ENCODE results near the gene LCE1D. TPM values are rescaled to one million over a fixed set of nuclear protein-coding genes. Genes with fewer than 3 reads are reported as not detected.

The LCE1D gene
- total and polyA plus RNA-seq, 2 experiments from 2014 or later, result not detected

GRCh38 chr1:152824964-152825363, 28.4 kb downstream of the LCE1D start:
- H3K9me2 ChIP-seq (ENCODE audit: insufficient read depth), result no peaks in the 10 kb centered on the region
- H3K4me2 ChIP-seq, result no peak overlapping the region
- H3K4me1 Mint-ChIP-seq, result no peaks in the 10 kb centered on the region
- no peak overlapping the region for H3K4me3 ChIP-seq
- TF ChIP-seq JUNB (IDR thresholded peaks at IDR 0.05; ENCODE audit: unreplicated experiment) (no peak), ZNF114 (CRISPR knock-in tag; IDR thresholded peaks at IDR 0.05) (no peak), STAT1 (IDR thresholded peaks at IDR 0.05; ENCODE audit: unreplicated experiment) (no peak), CTCF (conservative IDR thresholded peaks at IDR 0.05; ENCODE audit: low read depth in 2 of 2) (no peak), ZNF331 (CRISPR knock-in tag; IDR thresholded peaks at IDR 0.05; ENCODE audit: low read depth) (no peak), POLR2AphosphoS5 (IDR thresholded peaks at IDR 0.05; ENCODE audit: low read depth) (no peak), EZH2phosphoT487 (IDR thresholded peaks at IDR 0.05; ENCODE audit: unreplicated experiment) (no peak), REST (IDR thresholded peaks at IDR 0.05; ENCODE audit: unreplicated experiment) (no peak), ZNF462 (CRISPR knock-in tag; IDR thresholded peaks at IDR 0.05) (no peak), EZH2 (IDR thresholded peaks at IDR 0.05; ENCODE audit: low read depth, unreplicated experiment) (no peak), ETS1 (IDR thresholded peaks at IDR 0.05) (no peak), CREB1 (CRISPR knock-in tag; IDR thresholded peaks at IDR 0.05; ENCODE audit: low read depth) (no peak), NANOG (IDR thresholded peaks at IDR 0.05; ENCODE audit: borderline replicate concordance) (no peak)
- ATAC-seq (no peak), DNase-seq (ENCODE audit: low spot score) (no peak)
- no peaks in the 10 kb centered on the region for H3K79me2 ChIP-seq (replicated peaks; ENCODE audit: insufficient read depth)
- H3K36me3 ChIP-seq (ENCODE audit: insufficient read depth), result no peaks in the 10 kb centered on the region
- no peaks in the 10 kb centered on the region for H4K20me1 ChIP-seq (replicated peaks; ENCODE audit: insufficient read depth)
- H3K27me3 ChIP-seq (ENCODE audit: insufficient read depth), result no peaks in the 10 kb centered on the region
- H3F3A ChIP-seq (replicated peaks; ENCODE audit: low read depth), result no peaks in the 10 kb centered on the region
- no peak overlapping the region for H2AFZ ChIP-seq
- H3K27ac Mint-ChIP-seq, result no peak overlapping the region
- peaks cover 3% of the 10 kb centered on the region for H3K27me3 Mint-ChIP-seq (ENCODE audit: insufficient read depth, low read depth, poor library complexity)
- peaks cover 6% of the 10 kb centered on the region; the same call in 2 of the 3 replicates for H3K9me3 Mint-ChIP-seq
- no peaks in the 10 kb centered on the region for H3K4me1 ChIP-seq (ENCODE audit: insufficient read depth)
- no peak overlapping the region for H3K27ac ChIP-seq (ENCODE audit: low read depth)
- H3K36me3 Mint-ChIP-seq (ENCODE audit: low read depth), result no peaks in the 10 kb centered on the region
- H3K4me3 Mint-ChIP-seq, result no peak overlapping the region

All from GM23338 (cell line).